CD4-positive, alpha-beta T cell treated with Interleukin-10 for 1 hour (primary cell): ENCODE results near the gene KCNJ5.

Experiments used
- DNase-seq: peaks from one replicate; pipeline ENCODE4 v3.0.0-alpha.2; 2020

KCNJ5 gene

DNA sequence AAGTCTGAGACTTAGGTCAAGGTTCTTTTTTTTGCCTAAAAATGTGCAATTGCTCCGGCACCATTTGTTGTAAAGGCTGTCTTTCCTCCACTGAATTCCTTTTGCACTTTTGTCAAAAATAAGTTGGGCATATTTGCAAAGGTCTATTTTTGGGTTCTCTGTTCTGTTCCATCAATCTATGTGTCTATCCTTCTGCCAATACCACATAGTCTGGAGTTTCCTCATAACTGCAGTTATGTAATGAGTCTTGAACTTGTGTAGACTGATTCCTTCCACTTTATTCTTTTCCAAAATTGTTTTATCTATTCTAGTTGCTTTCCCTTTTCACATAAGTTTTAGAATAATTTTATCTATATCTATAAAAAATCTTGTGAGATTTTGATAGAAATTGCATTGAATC, 6.7 kb downstream of the KCNJ5 start:
- DNase-seq = no peak

DNA sequence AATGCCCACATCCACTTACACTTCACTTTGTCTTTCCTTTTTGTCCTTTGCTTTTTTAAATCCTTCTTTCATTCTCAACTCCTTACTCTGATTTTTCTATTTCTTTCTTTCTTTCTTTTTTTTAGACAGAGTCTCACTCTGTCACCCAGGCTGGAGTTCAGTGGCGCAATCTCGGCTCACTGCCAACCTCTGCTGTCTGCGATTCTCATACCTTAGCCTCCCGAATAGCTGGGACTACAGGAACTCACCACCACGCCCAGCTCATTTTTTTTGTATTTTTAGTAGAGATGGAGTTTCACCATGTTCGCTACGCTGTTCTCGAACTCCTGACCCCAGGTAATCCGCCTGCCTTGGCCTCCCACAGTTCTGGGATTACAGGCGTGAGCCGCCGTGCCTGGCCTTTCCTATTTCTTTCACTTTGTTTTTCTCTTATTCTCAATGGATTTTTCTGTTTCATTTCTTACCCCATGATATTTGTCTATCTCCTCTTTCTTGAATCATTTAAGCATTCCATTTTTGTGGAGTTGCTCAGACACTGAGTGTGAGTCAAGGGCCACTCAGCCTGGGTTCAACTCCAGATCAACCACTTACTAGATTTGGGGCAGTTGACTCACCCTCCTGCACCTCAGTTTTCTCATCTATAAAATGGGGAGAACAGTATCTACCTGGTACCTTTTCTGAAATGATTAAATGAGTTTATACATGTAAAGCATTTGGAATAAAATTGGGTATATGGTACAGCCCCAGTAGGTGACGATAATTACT, 7.6 kb downstream of the KCNJ5 start:
- DNase-seq = no peak

- no peak for DNase-seq
Measured at GRCh38 chr11:128900468-128900867, 9.3 kb downstream of the KCNJ5 start.

DNA sequence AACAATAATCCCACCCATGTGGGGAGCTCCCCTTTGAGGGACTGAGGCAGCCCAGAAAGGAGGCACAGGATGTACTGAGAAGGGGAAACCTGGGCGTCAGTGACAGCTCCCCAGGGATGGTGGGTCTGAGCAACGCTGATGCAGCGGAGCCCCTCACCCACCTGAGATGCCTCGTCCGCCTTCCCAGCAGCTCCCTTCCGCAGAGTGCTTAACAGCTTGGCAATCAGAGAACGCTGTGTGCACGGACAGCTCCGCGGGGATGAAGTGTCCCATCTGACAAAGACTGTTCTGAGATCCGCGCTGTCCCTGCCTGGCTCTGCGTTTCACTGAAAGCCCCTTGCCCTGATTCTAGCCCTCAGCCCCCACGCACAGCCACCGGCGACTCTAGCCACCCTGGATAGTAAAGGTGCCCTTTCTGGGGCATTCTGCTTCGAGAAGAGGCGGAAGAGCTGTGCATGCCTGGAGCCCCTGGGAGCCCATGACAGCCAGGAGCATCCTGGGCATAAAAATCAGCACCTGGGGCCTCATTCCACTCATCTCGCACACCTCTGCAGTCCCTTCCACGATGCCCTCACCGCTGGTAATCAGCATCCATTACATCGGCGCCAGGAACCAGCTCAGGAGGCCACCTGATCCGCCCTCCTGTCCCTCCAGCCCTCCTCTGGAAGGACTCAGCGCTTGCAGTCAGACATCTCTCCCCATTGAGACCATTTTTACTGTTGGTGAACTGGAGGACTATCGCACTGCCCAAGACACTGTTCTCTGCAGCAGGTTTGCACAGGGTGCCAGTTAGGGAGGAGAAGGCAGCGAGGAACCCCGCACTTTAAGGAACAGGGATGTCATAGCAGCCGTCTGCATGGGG, 10.7 kb downstream of the KCNJ5 start:
- no peak for DNase-seq

- DNase-seq = no peak
Measured at GRCh38 chr11:128902515-128903066, 11.4 kb downstream of the KCNJ5 start.

- DNase-seq = no peak
Measured at GRCh38 chr11:128903248-128904061, 12.3 kb downstream of the KCNJ5 start.

GRCh38 chr11:128904303-128904655, 13.1 kb downstream of the KCNJ5 start:
- DNase-seq = no peak

DNA sequence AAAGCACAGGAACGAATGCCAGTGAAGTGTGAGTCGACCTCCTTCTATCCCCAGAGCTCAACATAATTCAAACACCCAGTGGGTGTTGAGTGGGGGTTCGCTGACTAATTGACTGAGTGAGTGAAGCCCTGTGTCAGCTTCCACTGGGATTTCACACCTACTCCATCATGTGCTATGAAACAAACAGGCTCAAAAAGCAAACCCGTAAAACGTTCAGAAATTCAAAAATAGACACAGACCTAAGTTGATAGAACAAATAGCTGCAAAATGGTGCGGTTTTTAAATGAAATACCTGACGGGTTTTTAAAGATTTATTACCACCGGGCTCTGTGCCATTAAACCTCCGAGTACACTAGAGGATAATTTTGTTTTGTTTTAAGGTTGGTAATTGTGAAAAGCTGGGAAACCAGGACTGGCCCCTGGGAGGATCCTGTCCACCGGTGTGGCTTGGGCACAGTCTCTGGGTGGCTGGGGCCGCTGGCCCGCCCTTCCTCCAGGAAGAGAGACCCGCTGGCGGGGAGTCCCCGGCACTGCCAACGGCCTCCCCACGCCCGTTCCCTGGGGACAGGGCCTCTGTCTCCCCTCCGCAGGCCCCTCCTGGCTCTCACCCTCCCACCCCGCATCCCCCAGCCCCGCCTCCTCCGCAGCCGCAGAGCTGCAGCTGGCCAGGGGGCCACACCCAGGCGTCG, 13.6 kb downstream of the KCNJ5 start:
- DNase-seq = no peak

DNA sequence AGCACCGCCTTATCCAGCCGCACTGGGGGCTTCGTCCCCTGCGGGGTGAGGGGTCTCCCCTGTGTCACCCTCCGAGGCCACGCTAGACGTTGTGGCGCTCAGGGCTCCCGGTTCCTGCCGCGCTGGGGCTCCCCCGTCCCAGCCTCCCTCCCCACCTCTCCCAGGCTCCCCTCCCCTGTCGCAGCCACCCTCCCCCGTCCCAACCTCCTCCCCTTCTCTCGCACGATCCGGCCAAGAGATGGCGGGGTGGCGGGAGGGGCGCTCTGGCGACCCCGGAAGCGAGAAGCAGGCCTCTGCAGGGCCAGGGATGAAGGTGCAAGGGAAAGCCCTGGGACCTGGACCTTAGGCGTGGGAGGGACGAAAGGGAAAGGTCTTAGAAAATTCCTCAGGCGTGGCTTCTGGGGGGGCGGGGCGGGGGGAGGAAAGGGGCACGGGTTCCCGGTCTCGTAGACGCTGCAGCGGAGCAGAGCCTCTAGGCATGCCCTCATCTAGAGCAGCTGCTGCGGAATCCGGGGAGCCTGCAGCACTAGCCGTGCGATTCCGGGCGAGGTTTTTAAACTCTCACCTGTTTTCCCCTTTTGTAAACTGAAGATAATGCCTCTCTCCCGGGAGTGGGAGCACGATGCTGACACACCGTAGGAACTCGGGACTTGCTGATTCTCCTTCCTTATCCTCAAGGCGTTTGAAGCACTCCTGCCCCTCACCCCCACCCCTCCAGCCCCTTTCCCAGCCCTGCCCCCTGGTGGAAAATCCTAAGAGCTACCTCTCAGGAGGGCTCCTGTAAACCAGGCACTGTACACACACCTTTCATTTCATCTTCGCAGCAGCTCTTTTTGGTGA, 14.4 kb downstream of the KCNJ5 start:
- peak; percentile 49 for DNase-seq

DNA sequence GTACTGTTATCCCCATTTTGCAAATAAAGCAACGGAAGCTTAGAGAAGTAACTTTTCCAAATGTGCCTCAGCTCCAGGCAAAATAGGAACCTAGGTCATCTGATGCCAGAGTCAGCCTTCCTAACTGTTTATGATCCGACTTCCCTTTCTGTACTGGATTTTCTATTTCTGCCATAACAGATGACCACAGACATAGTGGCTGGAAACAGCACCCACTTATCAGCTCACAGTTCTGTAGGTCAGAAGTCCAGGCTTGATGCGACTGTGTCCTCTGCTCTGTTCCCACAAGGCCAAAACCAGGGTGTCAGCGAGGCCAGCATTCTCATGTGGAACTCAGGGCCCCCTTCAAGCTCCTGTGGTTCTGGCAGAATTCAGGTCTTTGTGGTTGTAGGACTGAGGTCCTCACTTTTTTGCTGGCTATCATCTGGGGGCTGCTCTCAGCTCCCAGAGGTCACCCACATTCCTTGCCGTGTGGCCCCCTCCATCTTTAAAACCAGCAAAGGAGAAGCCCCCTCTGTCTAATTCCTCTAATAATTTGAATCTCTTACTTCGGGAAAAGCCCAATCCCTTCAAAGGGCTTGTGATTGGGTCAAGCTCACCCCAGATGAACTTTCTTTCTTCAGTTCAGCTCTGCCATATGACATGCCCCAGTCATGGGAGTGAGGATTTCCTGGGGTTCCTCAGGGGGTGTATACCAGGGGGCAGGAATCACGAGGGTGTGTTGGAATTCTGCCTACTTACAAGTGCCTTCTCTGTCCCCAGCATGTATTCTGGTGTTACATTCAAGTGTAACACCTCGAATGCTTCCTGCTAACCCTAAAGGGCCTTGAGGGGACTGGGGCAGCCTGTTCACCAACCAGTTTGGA, 15.3 kb downstream of the KCNJ5 start:
- no peak for DNase-seq

DNA sequence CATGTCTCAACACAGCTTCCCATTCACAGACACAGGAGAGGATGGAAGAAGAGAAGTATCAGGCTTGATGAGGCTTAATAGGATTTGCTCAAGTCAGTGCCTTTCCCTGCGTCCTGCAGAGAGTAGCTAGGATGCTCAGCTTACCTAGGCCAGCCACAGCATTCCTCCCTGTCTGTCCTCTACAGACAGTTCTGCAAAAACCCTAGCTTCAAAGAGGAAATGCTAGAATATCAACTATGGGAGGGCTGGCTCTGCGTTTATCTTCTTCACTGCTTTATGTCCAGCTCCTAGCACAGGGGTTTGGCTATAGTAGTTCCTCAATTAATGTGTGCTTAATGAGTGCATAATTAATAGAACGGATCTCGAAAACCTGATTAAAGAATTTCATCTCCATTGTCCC, 16.4 kb downstream of the KCNJ5 start:
- DNase-seq = no peak

GRCh38 chr11:128908391-128909246, 17.5 kb downstream of the KCNJ5 start:
- no peak for DNase-seq

GRCh38 chr11:128909438-128910125, 18.4 kb downstream of the KCNJ5 start:
- no peak for DNase-seq

GRCh38 chr11:128910576-128910975, 19.4 kb downstream of the KCNJ5 start:
- DNase-seq = no peak

GRCh38 chr11:128911239-128911638, 20.1 kb downstream of the KCNJ5 start:
- DNase-seq = no peak

- no peak for DNase-seq
Measured at GRCh38 chr11:128911701-128912100, 20.5 kb downstream of the KCNJ5 start.

GRCh38 chr11:128913806-128914205, 22.6 kb downstream of the KCNJ5 start:
- DNase-seq = no peak

DNA sequence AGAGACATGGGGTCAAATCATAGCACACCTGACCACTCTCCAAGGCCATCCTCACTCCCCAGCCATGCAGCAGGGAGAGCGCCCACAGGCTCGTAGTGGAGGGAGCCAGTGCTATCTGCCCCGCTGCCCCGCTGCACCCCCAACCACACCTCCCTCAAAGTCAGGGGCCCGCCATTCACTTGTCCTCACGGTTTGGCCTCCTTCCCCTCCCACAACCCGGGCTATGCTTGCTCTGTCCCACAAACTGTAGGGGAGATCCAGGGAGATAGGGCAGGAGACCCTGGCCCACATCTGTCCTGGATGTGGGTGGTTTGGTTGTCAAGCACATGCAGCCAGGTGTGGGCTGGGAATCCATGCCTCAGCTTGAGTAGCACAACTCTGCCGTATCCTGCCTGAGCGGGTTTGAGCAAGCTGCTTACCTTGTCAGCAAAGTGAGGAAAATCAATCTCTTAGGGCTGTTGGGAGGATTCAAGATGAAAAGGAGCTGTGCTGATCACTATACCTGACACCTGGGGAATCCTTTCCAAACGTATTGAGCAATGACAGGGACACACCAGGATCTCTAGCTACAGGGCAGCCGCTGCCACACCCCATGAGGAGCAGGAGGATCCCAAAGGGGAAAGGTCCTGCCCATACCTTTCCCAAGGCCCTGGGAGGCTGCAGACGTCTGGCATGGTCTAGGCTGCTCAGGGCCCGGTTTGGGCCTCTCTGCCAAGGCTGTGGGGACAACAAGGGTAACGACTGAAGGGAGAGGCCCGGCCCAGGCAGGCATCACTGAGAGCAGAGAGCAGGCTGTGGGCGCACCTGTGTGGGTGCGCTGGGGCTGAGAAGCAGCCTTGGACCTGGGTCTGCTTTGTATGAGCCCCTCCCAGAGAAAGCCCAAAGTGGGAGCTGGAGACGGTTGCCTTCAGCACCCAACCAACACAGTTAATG, 23.3 kb downstream of the KCNJ5 start:
- DNase-seq = no peak
